GM03348 (cell line): ENCODE measurements around the gene EPHB2.

Source experiments
- DNase-seq: peaks from one replicate; pipeline ENCODE4 v3.0.0; 2012; ENCODE audit warnings: low spot score

The EPHB2 gene

DNA sequence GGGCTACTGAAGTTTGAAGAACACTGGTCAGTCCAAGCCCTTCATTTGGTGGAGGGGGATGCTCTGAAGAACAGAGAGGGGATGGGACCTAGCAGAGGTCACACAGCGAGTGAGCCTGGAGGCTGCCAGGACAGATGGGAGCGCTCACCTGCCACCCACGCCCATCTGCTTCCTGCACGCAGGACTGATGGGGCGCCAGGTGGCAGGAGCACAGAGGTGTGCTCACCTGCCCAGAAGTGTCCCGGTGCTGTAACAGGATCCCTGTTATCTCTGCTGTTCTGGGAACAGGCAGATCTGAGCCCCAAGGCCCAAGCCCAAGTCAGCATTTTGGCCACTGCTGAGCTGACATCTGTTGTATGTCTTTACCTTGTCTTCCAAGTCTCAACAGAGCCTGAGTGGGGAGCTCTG is 40.5 kb downstream of the EPHB2 start:
- DNase-seq: no peak

DNA sequence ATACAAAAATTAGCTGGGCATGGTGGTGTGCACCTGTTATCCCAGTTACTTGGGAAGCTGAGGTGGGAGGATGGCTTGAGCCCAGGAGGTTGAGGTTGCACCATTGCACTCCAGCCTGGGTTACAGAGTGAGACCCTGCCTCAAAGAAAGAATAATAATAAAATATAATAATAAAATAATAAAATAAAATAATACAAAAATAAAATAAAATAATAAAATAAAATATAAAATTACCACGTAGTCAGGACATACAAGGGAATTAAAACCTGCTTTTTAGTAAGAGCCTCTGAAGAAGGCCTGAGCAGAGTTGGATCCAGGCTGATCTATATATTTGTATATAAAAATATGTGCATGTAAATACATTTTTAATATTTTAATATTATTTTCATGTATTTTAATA is 41.7 kb downstream of the EPHB2 start:
- no peak for DNase-seq

DNA sequence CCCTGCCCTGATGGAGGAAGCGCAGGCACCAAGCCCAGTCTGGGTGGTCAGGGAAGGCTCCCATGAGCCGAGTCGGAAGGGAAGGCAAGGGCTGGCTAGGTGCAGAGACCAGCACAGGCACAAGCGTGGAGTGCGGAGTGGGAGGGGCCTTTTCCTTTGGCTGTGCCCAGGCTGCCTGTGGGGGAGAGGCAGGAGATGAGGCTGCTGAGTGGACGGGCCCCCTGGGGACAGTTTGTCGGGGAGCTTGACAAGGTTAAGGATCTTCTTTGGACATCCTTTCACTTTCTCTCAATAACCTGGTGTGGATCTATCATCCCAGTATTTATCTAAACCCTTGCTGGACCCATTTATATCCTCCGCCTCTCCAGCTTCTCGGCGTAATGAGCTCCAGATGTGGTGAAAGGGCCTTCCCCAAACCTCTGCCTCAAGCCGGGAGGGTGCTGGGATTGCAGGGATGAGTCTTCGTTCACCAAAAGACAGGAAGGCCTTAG is 42.9 kb downstream of the EPHB2 start:
- DNase-seq: peak; percentile 93

DNA sequence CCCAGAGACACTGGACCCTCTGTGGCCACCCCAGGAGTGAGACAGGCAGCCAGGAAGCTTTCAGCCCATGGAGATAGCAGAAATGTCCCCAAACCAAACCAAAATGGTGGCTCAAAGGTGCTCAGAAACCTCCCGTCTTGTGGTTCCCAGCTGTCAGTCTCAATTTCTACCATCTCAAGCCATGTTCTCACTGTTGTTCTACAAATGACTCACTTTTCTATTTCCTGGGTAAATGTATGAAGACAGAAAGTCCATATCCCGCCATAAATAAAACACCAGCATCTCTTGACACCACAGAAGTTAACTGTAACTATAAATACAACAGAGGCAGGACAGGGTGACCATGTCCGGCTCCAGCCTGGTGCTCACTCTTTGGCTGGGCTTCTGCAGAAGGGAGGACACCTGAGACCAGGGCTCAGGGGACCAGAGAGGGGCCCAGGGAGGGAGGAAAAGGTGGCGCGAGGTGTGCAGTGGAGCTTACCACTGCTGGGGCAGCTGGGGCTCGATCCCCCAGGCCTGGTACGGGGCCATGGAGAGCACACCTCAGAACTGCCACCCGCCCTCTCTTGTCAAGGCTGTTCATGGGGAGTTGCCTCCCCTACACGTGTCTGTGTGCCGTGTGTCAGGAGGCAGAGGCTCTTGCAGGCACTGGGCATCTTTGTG is 43.6 kb downstream of the EPHB2 start:
- no peak for DNase-seq

DNA sequence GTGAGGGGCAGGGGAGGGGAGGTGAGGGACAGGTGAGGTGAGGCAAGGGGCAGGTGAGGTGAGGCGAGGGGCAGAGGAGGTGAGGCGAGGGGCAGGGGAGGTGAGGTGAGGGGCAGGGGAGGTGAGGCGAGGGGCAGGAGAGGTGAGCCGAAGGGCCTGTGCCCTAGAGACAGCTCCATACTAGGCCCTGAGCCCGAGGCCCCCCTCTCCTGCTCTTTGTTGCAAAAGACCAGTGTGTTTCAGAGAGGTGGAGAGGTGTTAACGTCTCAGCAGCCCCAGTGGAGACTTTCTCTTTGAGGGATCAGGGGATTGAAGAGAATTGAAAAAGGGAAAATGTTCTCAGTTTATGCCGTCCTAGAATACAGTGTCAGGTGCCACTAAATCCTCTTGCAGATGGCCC is 44.2 kb downstream of the EPHB2 start:
- DNase-seq: no peak

DNA sequence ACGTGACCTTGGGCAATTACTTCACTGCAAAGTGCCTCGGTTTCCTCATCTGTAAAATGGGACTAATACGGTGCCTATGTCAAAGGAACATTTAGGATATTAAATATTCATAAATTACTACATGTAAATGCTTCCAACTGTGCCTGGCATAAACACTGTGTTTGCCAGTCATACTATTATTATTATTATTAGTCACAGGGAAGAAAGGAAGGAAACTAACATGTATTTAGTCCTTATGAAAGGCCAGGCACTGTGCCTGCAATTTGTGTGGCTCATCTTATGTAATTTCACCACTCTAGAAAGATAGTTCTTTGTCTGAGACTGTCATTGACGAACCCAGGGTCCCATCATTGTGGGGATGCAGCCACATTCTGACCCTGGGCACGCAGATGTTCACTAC is 45.0 kb downstream of the EPHB2 start:
- DNase-seq: no peak

DNA sequence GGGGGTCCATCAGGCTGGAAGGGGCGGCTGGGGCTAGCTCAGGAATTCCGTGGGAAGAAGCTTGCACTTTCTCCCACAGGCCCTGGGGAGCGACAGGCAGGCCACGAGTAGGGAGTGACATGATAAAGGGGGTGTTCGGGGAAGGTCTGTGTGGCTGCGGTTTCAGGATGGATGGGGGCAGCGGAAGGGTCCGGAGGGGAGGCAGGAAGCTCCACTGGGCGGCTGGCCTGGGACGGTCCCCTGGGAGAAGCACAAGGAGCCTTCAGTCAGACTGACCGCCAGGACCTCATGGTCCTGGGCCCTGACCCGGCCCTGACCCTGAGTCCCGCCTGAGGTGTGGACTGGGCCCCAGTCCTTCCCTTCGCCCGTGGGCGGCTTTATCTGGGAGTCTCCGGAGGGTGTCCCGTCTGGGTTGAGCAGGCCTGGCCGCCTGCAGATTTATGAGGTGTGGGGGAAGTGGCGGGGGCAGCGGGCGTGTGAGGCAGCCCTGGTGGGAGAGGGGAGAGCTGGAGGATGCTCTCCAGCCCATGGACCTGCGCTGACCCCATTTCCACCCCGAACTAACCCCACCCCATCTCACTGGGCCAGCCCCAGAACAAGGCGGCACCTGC is 45.6 kb downstream of the EPHB2 start:
- no peak for DNase-seq

DNA sequence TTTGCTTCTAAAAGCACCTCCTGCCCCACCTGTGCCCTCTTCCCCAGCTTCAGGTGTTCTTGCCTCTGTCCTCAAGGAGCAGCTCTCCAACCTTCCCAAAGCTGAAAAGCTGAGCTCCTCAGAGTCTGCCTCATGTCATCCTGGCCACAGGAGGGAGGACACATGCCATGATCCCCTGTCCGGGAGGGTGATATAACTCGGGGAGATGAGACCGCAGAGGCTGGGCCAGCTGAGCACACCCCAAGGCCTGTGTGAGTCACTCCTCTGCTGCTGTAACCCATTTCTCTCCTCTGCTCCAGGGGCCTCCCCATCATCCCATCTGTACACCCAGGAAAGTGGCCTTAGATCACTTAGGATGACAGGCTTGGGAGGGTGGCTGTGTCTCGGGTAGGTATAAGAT is 49.8 kb downstream of the EPHB2 start:
- DNase-seq: peak; percentile 72

DNA sequence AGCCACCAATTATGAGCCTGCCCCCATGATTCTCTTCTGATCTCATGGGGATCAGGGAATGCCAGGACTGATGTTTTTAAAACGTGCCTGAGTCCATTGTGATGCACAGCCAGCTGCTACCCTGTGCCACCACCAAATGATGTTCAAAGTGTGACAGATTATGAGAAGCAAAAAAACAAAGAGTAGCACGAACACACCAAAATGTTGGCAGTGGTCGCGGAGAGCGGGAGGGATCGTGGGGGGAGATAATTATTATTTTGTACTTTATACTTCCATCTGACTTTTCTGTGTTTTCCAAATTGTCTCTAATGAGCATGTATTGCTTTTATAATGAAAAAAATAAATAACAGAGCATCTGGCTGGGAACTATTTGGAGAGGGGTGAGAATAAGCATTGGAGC is 50.5 kb downstream of the EPHB2 start:
- no peak for DNase-seq

DNA sequence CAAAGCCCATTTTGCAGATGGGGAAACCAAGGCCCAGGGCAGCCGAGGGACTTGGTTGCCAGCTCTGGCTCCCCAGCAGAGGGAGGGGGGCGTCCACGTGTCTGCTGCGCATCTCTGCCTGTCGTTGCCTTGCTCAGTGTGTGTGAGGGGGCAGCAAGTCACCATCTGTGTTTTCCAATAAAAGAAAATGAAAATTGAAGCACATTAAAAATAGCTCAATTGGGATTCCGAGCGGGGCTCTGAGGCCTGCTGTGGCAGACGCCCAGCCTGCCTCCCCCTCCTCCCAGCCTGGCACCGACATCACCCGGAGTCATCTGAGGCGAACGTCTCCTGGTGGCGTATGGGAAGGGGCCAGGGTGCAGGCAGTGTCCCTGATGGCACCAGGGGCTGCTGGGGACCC is 51.2 kb downstream of the EPHB2 start:
- no peak for DNase-seq

DNA sequence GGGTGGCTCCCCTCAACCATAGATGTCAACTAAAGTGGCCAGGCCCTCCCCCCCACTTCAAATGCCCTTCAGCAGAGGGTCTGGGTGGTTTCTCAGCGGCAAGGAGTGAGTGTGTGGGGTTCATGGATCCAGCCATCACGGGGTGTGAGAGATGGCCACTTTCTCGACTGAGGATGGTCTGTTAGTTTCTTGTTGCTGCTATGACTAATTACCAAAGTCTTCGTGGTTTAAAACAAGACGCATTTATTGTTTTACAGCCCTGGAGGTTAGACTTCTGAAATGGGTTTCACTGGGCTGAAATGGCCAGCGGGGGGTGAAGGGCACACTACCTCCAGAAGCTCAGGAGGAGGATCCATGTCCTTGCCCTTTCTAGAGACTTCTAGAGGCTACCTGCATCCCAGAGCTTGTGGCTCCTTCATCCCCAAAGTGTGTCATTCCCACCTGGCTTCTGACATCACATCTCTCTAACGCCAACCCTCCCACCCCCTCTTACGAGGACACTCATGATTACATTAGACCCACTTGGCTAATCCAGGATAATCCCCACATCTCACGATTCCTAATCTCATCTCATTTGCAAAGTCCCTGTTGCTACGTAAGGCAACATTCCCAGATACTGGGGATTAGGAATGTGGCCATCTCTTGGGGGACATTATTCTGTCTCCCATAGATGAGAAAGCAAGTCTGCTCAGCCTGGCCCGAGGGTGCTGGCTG is 53.0 kb downstream of the EPHB2 start:
- no peak for DNase-seq

DNA sequence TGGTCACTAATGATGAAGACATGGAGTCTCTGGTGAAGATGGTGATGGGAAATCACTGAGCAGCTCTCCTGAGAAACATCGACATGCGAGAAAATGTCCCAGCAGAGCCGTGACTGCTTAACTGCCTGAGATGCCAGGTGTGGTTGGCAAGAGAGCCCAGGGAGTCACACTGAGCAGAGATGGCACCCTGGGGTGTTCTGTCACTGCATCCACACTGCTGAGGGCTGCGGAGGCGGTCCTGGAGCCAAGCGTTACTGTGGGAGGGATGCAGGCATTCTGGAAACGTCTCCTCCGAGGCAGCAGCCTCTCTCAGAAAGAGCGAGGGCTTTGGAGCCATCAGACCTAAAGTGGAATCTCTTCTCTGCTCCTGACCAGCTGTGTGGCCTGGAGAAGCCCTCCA is 57.2 kb downstream of the EPHB2 start:
- DNase-seq: no peak

DNA sequence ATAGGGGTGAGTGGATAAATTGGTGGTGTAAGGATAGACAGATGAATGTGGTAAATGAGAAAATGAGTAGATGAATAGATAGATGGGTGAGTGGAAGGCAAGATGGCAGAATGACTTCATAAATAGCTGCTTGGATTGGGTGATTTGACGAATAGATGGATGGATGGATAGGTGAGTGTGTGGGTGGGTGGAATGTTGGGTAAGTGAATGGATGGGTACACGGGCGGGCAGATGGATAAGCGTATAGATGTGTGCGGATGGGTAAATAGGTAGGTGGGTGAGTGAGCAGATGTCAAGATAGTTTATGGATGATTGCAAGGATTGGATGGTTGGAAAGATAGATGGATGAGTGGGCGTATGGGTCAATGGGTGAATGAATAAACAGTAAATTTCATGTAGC is 59.3 kb downstream of the EPHB2 start:
- no peak for DNase-seq

DNA sequence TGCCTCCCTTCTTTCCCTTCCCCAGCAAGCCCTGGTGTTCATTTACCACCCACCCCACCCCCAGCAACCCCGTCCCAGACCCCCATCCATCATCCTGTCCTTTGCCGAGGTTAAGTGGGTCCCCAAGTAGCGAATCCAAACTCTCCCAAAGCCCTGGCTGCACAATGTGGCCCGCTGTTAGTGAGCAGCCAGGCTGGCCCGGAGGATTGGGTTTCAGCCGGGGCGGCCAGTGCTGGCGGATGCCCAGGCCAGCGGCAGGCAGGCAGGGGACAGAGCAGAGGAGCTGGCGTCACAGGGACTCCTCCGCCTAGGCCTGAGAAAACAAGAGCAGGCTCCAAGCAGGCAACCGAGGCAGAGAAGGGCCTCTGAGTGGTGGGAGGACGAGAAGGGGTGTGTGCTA is 61.4 kb downstream of the EPHB2 start:
- DNase-seq: no peak

DNA sequence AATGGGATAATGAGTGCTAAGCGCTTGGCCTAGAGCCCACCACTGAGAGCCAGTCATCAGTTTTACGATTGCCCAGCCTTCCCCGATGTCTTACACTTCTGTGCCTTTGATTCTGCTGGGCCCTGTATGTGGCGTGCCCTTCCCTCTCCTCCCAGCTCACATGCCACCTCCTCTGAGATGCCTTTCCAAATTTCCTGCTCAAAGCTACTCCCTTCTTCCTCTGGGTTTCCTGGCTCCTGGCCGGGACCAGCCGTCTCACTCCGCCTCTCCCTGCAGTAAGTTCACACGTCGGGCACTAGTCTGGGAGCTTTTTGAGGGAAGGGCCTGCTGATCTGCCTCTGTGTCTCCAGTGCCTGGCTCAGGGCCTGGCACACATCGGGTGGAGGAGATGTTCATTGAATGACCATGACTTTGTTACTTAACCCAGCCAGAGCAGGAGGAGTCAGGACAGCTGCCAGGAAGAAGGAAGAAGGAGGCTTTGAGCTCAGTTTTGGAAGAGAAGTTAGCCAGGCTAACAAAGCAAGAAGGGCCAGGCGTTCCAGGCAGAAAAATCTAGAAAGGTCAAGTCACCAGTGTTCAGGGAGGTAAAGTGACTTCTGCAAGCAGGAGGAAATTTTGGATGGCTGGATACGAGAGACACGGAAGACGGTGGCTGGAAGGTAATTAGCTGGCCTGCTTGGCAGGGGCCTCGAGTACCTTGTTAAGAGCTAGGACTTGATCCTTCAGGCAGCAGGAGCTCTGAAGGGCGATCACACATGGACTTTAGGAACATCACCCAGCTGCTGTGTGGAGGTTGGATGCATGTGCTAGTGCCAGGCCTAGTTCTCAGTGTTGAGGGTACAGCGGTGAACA is 63.6 kb downstream of the EPHB2 start:
- DNase-seq: peak; percentile 88

DNA sequence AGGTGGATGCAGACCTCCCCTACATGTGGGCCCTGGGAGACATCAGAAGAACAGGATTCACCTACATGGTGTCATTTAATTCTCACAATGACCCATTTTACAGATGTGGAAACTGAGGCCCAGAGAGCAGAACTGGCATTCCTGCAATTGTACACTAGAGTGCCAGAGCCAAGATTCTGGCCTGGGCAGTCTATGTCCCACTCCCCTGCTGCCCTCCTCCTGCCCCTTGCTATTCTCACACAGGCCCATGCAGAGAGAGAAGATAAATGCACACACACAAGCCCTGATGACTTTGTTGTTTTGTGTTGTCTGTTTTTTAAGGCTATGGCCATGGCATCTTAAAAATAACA is 64.2 kb downstream of the EPHB2 start:
- DNase-seq: no peak

DNA sequence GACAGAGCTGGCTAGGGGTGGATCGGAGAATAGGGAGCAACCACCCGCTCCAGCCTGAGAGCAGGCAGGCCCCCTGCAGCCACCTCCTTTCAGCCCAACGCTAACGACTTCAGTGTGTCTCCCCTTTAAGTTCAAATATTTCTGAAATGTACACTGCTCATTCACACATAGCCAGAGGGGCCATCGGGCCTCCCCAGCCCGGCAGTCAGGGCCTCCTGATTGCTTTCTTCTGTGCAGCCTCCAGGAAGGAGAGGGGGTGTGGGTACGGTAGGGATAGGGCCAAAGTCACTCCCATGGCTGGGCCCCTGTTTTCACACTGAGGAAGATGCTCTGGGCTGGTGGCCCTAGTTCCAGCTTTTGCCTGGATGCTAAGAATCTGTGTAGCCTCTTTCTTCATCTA is 64.8 kb downstream of the EPHB2 start:
- DNase-seq: no peak

DNA sequence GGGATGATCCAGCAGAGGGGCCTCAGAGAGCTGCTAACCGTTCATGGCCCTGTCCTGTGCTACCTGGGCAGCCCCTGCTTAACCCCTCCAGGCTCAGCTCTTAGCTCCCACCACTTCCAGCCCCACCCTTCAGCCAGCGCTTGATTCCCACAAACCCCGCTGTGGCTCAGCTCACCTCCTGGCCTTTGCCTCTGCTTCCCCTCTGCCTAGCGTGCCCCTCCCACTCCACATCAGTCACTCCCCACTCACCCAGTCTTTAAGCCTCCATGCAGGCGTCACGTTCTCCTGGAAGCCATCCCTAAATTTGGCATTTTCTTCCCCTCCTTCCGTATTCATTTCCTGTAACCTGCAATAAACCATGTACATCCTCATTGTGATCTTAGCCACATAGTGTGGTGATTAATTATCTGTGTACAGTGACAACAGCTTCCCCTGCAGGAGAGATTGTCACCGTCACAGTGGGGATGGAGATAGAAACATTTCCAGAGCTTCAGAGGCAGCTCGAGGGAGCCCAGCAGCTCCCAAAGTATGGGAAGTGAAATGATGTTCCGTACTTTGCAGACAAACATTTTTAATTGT is 65.5 kb downstream of the EPHB2 start:
- no peak for DNase-seq

DNA sequence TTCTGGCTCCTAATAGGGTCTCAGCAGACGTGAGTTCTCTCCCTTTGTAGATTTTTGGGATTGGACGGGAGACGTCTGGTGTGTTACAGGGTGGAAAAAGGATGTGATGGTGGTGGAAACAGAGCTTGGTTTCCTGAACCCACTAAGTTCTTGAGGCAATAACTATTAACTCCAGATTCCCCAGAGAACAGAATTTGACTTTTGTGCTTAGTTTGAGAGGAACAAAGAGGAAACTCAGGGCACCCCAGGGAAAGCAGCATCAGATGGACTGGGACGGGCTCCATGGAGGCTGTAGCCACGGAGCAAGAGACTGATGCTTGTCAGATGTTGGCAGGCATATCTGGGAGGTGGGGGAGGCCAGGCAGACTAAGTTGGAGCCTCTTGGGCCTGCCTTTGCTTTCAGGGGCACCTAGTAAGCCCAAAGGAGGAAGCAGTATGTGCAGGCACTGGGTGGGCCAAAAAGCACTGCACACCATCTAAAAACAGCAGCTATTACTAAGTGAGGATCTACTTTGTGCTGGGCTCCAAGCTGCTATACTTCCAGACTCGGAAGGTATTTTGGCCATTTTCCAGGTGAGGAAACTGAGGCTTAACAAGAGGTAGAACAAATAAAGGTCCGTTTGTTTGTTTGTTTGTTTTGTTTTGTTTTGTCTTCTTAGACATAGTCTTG is 66.9 kb downstream of the EPHB2 start:
- no peak for DNase-seq

DNA sequence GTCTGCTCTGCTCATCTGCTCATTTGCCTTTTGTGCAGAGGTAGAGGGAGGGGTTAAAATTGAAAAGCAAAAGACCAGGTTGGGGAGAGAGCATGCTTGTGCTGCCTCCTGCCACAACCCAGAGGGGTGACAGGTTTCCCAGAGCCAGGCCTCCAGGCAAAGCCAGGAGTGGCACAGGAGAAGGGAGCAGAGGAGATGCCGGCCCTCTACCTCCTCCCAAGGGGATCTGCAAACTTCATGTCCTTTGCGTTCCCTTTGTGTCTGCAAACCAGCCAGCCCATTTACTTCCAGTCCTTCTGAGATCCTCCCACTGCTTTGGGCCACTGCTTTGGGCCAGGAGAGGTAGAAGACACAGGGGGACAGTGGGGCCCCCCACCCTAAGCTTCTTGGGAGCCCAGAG is 67.8 kb downstream of the EPHB2 start:
- no peak for DNase-seq

DNA sequence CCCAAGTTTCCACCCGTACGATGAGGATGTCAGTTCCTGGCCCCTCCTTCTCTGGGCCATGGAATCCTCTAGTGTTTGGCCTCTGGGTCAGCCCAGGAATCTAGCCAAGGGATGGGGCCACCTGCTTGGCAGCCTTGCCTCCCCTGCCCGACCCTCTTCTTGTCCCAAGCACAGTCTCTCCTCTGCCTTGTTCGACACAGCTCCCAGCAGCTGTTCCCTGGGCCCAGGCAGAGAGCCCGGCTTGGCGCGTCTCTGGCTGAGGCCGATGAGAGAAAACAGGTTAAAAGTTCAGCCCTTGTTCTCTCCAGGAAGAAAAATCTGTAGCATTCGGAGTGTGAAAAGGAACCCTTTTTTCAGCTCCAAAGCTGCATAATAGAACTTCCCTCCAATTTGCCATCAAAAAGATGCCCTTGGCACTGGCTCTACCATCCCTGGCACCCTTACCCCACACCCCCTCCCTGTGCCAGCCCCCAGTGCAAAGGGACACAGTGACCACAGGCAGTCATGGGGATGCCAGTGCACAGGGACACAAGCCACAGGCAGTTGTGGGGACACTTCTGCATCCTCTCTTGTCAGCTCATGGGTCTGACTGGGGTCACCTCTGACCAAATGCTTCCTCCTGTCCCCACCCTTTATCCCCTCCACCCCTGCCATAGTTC is 68.4 kb downstream of the EPHB2 start:
- no peak for DNase-seq
